ENCODE data around the gene RGPD8. TPM values are rescaled to one million over a fixed set of nuclear protein-coding genes. Genes with fewer than 3 reads are reported as not detected.
"Not testable (repeated sequence)": the region's sequence is repeated elsewhere in the genome, so short reads cannot be mapped to it uniquely, and the experiment has no call there.

The RGPD8 gene
- total RNA-seq (2016; rRNA removed; fragmentation: Illumina TruSeq; extraction: Trizol) (12.8 and 18.7 TPM in 2 replicates), polyA plus RNA-seq (2011; rRNA removed) (2.3 and 3.1 TPM in 2 replicates), polyA minus RNA-seq (2011; rRNA and poly(A)+ RNA removed; ENCODE audit: low replicate concordance) (3.4 and 3.6 TPM in 2 replicates), Bru-seq, nascent RNA (percentile 65 among the genes with signal in this experiment), BruChase-seq, experiment 1, labeled RNA remaining after a 6-hour chase (percentile 71 among the genes with signal in this experiment), BruChase-seq, experiment 2, labeled RNA remaining after a 2-hour chase (percentile 68 among the genes with signal in this experiment)
- total RNA-seq (2016; cell fraction: cytosol; rRNA removed; fragmentation: Illumina TruSeq; extraction: Trizol; ENCODE audit: low read depth) = 4.7 and 7.0 TPM in 2 replicates
- 12.9 and 15.1 TPM in 2 replicates for total RNA-seq (2016; cell fraction: insoluble cytoplasmic fraction; rRNA removed; fragmentation: Illumina TruSeq; extraction: Trizol)
- total RNA-seq (2016; cell fraction: membrane; rRNA removed; fragmentation: Illumina TruSeq; extraction: Trizol) = 2.1 and 3.0 TPM in 2 replicates
- total RNA-seq (2016; cell fraction: nucleus; rRNA removed; fragmentation: Illumina TruSeq; extraction: Trizol) = 25.1 and 25.7 TPM in 2 replicates
- 0.70 and 1.1 TPM in 2 replicates for polyA plus RNA-seq (2011; cell fraction: cytosol; rRNA removed)
- polyA plus RNA-seq (2011; cell fraction: nucleus; rRNA removed) = 3.6 and 6.3 TPM in 2 replicates
- polyA plus RNA-seq (2012) = 4.0 and 4.1 TPM in 2 replicates
- polyA plus RNA-seq (2016; cell fraction: cytosol; fragmentation: Illumina TruSeq; extraction: Trizol; ENCODE audit: low read depth) = 0.03 TPM in 1 of 2 replicates, not detected in the other
- 3.0 and 3.1 TPM in 2 replicates for polyA plus RNA-seq (2016; cell fraction: insoluble cytoplasmic fraction; fragmentation: Illumina TruSeq; extraction: Trizol; ENCODE audit: low read depth)
- polyA plus RNA-seq (2016; cell fraction: membrane; fragmentation: Illumina TruSeq; extraction: Trizol; ENCODE audit: low read depth) = 0.09 and 0.14 TPM in 2 replicates
- 12.3 and 16.4 TPM in 2 replicates for polyA plus RNA-seq (2016; cell fraction: nucleus; fragmentation: Illumina TruSeq; extraction: Trizol; ENCODE audit: insufficient read depth, low read depth)
- polyA minus RNA-seq (2011; cell fraction: cytosol; rRNA and poly(A)+ RNA removed) = 5.5 and 5.9 TPM in 2 replicates
- 55.9 and 56.6 TPM in 2 replicates for polyA minus RNA-seq (2011; cell fraction: nucleus; rRNA and poly(A)+ RNA removed)
- long read RNA-seq, experiment 1, partial matches to known transcripts = 0 of 1 reads
- long read RNA-seq, experiment 1, other reads (novel, unspliced or antisense) = 1 of 1 reads
- long read RNA-seq, experiment 2, partial matches to known transcripts = 6 of 6 reads
- long read RNA-seq, experiment 2, other reads (novel, unspliced or antisense) = 0 of 6 reads

DNA sequence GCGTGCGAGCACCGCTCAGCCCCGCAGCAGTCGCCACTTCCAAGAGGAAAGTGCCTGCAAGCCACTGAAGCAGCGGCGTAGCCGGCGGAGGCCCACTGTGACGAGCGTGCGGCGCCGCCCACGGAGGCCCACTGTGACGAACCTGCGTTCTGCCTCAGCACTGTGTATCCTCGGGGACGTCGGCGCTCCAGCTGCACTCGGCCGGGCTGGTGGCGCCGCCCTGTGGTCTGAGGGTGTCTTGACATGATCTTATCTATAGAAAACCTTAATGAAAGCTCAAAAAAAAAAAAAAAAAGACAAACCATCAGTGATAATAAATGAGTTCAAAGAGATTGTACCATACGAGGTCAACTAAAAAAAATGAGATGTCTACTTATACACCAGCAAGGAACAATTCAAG, at the start of gene RGPD8:
Gene RGPD8, minus strand, starts transcription at position 166 of the 400 bp plus-strand sequence. CDS start 192 bp downstream, outside the sequence.
- peak; percentile 83 for DNase-seq (ENCODE audit: low spot score)
- not testable (repeated sequence) for H3K36me3 ChIP-seq (replicated peaks in 1 of 2; ENCODE audit: control insufficient read depth in 1 of 2, insufficient read depth in 2 of 2, low read length in 2 of 2); H4K20me1 ChIP-seq (ENCODE audit: insufficient read depth, low read length); H3K9me3 ChIP-seq (ENCODE audit: low read length); H2AFZ ChIP-seq (ENCODE audit: low read length); FAIRE-seq; BruUV-seq (replicated peaks); H3K79me2 ChIP-seq (ENCODE audit: insufficient read depth, low read length); TF ChIP-seq FOXA1 (IDR thresholded peaks at IDR 0.05)
- ChIA-PET CTCF (ENCODE audit: low intra/inter-chr PET ratio, low total read pairs) (interaction anchor here (1.9 to 3.0 kb wide), 2 partner anchors 174 to 312 kb away, joined by 14 to 18 read pairs; no protein-coding TSS in a partner anchor), POLR2A (interaction anchor here (0.6 kb wide), 3 partner anchors 104 to 258 kb away, joined by 3 read pairs; no protein-coding TSS in a partner anchor)
- H3K27ac ChIP-seq (ENCODE audit: extremely low read length, insufficient read depth, low read length) = peak within 1 kb of the TSS; percentile 61
- peak within 1 kb of the TSS; percentile 67 for H3K9ac ChIP-seq (ENCODE audit: insufficient read depth, low read depth, low read length)
- under 1% methylated on average over 21 of the region's 26 CpGs for WGBS (ENCODE audit: low lambda C conversion rate)
- in situ Hi-C loops (cut with HindIII; ENCODE audit: extremely low pct_ligation_motif_present, low pct_unique_long_range_greater_than_20kb) = loop anchor here (10.0 to 25.0 kb wide), 2 partner anchors 171 to 309 kb away; partner anchors contain the start of gene ZC3H8
- peak within 1 kb of the TSS; percentile 67 for H3K4me2 ChIP-seq (ENCODE audit: low read depth, low read length)
- intact Hi-C loops (cut with micrococcal nuclease; ENCODE audit: unreplicated experiment) = loop anchor here (1.0 kb wide), 1 partner anchor 174 kb away; no protein-coding TSS in a partner anchor
- H3K27me3 ChIP-seq (ENCODE audit: control insufficient read depth in 1 of 2, insufficient read depth in 2 of 2, low read length in 2 of 2) = peaks cover 0 to 18% of the 10 kb centered on the region in 2 experiments; a peak in 1 of 5 replicates
- peak within 1 kb of the TSS; percentile 66 to 72 (median 70); a peak in 5 of 6 replicates for H3K4me3 ChIP-seq (replicated peaks in 1 of 3; ENCODE audit: insufficient read depth in 1 of 3, low read depth in 2 of 3, low read length in 3 of 3)
- peak; percentile 87 for ATAC-seq
- H3K4me1 ChIP-seq (ENCODE audit: insufficient read depth, low read length) = peaks cover 37% of the 10 kb centered on the region
- TF ChIP-seq ZNF331 (CRISPR knock-in tag; IDR thresholded peaks at IDR 0.05) (peak; percentile 31; the same call in 1 of the 2 replicates), FOXA1 (CRISPR knock-in tag; IDR thresholded peaks at IDR 0.05) (peak; percentile 40; the same call in 1 of the 2 replicates), HDAC1 (CRISPR knock-in tag; IDR thresholded peaks at IDR 0.05) (peak; percentile 47; the same call in 1 of the 2 replicates), ZMYM4 (CRISPR knock-in tag; IDR thresholded peaks at IDR 0.05) (peak; percentile 72), MIXL1 (CRISPR knock-in tag; IDR thresholded peaks at IDR 0.05) (peak; percentile 52; the same call in 1 of the 2 replicates), TAF1 (CRISPR knock-in tag; IDR thresholded peaks at IDR 0.05) (peak; percentile 39; the same call in 1 of the 2 replicates)
- TF ChIP-seq, protein P1, sequence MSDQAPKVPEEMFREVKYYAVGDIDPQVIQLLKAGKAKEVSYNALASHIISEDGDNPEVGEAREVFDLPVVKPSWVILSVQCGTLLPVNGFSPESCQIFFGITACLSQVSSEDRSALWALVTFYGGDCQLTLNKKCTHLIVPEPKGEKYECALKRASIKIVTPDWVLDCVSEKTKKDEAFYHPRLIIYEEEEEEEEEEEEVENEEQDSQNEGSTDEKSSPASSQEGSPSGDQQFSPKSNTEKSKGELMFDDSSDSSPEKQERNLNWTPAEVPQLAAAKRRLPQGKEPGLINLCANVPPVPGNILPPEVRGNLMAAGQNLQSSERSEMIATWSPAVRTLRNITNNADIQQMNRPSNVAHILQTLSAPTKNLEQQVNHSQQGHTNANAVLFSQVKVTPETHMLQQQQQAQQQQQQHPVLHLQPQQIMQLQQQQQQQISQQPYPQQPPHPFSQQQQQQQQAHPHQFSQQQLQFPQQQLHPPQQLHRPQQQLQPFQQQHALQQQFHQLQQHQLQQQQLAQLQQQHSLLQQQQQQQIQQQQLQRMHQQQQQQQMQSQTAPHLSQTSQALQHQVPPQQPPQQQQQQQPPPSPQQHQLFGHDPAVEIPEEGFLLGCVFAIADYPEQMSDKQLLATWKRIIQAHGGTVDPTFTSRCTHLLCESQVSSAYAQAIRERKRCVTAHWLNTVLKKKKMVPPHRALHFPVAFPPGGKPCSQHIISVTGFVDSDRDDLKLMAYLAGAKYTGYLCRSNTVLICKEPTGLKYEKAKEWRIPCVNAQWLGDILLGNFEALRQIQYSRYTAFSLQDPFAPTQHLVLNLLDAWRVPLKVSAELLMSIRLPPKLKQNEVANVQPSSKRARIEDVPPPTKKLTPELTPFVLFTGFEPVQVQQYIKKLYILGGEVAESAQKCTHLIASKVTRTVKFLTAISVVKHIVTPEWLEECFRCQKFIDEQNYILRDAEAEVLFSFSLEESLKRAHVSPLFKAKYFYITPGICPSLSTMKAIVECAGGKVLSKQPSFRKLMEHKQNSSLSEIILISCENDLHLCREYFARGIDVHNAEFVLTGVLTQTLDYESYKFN (CRISPR knock-in tag; conservative IDR thresholded peaks at IDR 0.05) = peak; percentile 42
- TF ChIP-seq, protein P2, sequence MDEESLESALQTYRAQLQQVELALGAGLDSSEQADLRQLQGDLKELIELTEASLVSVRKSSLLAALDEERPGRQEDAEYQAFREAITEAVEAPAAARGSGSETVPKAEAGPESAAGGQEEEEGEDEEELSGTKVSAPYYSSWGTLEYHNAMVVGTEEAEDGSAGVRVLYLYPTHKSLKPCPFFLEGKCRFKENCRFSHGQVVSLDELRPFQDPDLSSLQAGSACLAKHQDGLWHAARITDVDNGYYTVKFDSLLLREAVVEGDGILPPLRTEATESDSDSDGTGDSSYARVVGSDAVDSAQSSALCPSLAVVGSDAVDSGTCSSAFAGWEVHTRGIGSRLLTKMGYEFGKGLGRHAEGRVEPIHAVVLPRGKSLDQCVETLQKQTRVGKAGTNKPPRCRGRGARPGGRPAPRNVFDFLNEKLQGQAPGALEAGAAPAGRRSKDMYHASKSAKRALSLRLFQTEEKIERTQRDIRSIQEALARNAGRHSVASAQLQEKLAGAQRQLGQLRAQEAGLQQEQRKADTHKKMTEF (CRISPR knock-in tag; IDR thresholded peaks at IDR 0.05) = peak; percentile 64; the same call in 1 of the 2 replicates

Measured in HepG2 (cell line).